Psoas muscle (tissue), 8 donors: Measurements from ENCODE around the gene TXNRD1. TPM values are rescaled to one million over a fixed set of nuclear protein-coding genes. Genes with fewer than 3 reads are reported as not detected.

ENCODE experiments used
- ATAC-seq, 4 donors: fragments of 200-7000 bp; cut with Tn5 transposase; one replicate each; pipeline ENCODE4 v1.9.1; 2020; ENCODE audit warnings: moderate library complexity in 3 of 4, mild to moderate bottlenecking in 2 of 4
- DNase-seq, 2 donors: peaks; one replicate each; pipeline ENCODE4 v3.0.0-alpha.2; 2020
- H3K27ac ChIP-seq: fragments of 200-600 bp; one replicate; pipeline ENCODE4 v1.8.0; 2022
- H3K27me3 ChIP-seq, 3 donors: fragments of 200-600 bp in 1 of 3; one replicate each; pipeline versions ENCODE4 v1.6.1 to v1.8.0; 2013 to 2022; ENCODE audit warnings: low read length in 2 of 3, mild to moderate bottlenecking in 2 of 3, moderate library complexity in 1 of 3; ENCODE audit not compliant: insufficient read depth in 3 of 3
- H3K36me3 ChIP-seq, 2 donors: fragments of 200-600 bp in 1 of 2; one replicate each; pipeline versions ENCODE4 v1.6.1 to v1.8.0; 2013 to 2022; ENCODE audit warnings: low read depth in 1 of 2, mild to moderate bottlenecking in 1 of 2, moderate library complexity in 1 of 2; ENCODE audit not compliant: insufficient read depth in 1 of 2
- H3K4me1 ChIP-seq: fragments of 200-600 bp; one replicate; pipeline ENCODE4 v1.8.0; 2022
- H3K4me3 ChIP-seq: fragments of 200-600 bp; one replicate; pipeline ENCODE4 v1.8.0; 2022; ENCODE audit warnings: mild to moderate bottlenecking
- H3K9me3 ChIP-seq: fragments of 200-600 bp; one replicate; pipeline ENCODE4 v1.8.0; 2022
- CTCF ChIP-seq: fragments of 200-600 bp; IDR thresholded peaks from one replicate; pipeline ENCODE4 v1.8.0; 2022; ENCODE audit warnings: antibody characterized with exemption
- WGBS, 3 donors: extraction: QIAGEN DNeasy Blood & Tissue Kit; methylation state at CpG; one replicate each; pipeline versions ENCODE4 v1.1.6 to v1.1.7; 2013; 5-methylcytosine and 5-hydroxymethylcytosine counted together
- intact Hi-C, 2 donors: fragments of 100-400 bp; cut with DNase I; formaldehyde crosslinking; loops; one replicate each; pipeline versions ENCODE4 v1.11.0 to v1.14.2; 2022
- polyA plus RNA-seq, 3 donors: library from polyadenylated mRNA; stranded (reverse); fragments of 200-250 nt; gene quantifications; one replicate each; pipeline ENCODE4 v1.2.3, GENCODE V29; 2013
- total RNA-seq, 4 donors: library from RNA; stranded (reverse); fragmentation: NEBNext Ultra II Directional in 2 of 4; extraction: Animal tissue kit (Norgen Biotek cat#: 25700) in 2 of 4; gene quantifications; one replicate each; pipeline versions ENCODE4 v1.2.1 to v1.2.4, GENCODE V29; 2021 to 2023
- donor health status: healthy with polysubstance abuse.
- donor health status: DM: no; HTN: no; CAD: no; lungs with moderate emphysema.
- donor health status: Bipolar disorder and iron deficiency.
- donor health status: healthy.
- donor health status: DM: yes; HTN: yes; CAD: no.
- donor health status: DM: no; HTN: no; CAD: no.
- donor health status: DM: no; HTN: no; CAD: no.
- donor health status: DM: yes; HTN: yes; CAD: no.

Gene TXNRD1
- total and polyA plus RNA-seq, 7 donors, result 46.0 to 249 (median 110) TPM

DNA sequence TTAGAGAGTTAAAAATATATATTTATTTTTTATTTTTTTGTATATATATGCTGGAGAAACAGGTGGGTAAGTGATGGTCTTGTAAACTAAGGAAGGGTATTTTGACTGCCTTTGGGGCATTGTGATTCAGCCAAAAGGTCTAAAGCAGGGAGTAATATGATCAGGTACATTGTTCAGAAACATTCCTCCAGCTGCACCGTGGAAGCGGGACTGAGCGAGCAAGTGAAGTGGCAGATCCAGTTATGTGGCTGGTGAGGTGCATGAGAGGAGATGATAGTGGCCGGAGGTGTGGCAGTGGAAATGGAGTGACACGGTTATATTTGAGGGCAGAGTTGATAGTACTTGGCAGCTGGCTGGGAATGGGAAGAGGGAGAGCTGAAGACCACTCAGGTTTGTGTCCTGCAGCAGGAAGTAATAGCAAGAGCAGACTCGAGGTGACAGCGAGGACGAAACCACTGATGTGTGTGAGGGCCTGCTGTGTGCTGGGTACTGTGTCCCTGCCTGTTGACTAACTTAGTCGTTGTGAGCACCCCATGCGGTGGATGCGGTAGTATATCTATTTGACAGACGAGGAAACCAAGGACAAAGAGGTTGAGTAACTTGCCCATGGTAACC is 127.2 kb downstream of the TXNRD1 start:
- WGBS, 3 donors, result 78 to 83% (median 78%) methylated on average over 12 of the region's 12 CpGs
- H3K36me3 ChIP-seq, result peaks cover 10 to 96% of the 10 kb centered on the region in 2 donors
- H3K9me3 ChIP-seq, result no peaks in the 10 kb centered on the region
- ATAC-seq (no peak), DNase-seq (no peak)
- no peak overlapping the region for H3K27ac ChIP-seq
- TF ChIP-seq CTCF, result no peak
- H3K4me1 ChIP-seq, result peaks cover 60% of the 10 kb centered on the region
- intact Hi-C loops, result loop anchor here in 1 of 2 donors (5.0 kb wide), 1 partner anchor 35 kb away; no protein-coding TSS in a partner anchor
- H3K4me3 ChIP-seq, result no peak overlapping the region
- H3K27me3 ChIP-seq, result no peaks in the 10 kb centered on the region

- Histone ChIP-seq H3K9me3 (no peaks in the 10 kb centered on the region), H3K27ac (peak overlapping the region; percentile 38), H3K4me1 (peaks cover 68% of the 10 kb centered on the region), H3K4me3 (no peak overlapping the region), H3K36me3 (peaks cover 14 to 96% of the 10 kb centered on the region in 2 donors), H3K27me3 (no peaks in the 10 kb centered on the region)
- TF ChIP-seq CTCF, result no peak
- ATAC-seq (no peak), DNase-seq (no peak)
- intact Hi-C loops, result loop anchor here in 1 of 2 donors (5.0 kb wide), 1 partner anchor 37 kb away; no protein-coding TSS in a partner anchor
- 51 to 70% (median 57%) methylated on average over 2 of the region's 2 CpGs for WGBS, 3 donors
These were observed 129.1 kb downstream of the TXNRD1 start for GRCh38 chr12:104344682-104345081.

DNA sequence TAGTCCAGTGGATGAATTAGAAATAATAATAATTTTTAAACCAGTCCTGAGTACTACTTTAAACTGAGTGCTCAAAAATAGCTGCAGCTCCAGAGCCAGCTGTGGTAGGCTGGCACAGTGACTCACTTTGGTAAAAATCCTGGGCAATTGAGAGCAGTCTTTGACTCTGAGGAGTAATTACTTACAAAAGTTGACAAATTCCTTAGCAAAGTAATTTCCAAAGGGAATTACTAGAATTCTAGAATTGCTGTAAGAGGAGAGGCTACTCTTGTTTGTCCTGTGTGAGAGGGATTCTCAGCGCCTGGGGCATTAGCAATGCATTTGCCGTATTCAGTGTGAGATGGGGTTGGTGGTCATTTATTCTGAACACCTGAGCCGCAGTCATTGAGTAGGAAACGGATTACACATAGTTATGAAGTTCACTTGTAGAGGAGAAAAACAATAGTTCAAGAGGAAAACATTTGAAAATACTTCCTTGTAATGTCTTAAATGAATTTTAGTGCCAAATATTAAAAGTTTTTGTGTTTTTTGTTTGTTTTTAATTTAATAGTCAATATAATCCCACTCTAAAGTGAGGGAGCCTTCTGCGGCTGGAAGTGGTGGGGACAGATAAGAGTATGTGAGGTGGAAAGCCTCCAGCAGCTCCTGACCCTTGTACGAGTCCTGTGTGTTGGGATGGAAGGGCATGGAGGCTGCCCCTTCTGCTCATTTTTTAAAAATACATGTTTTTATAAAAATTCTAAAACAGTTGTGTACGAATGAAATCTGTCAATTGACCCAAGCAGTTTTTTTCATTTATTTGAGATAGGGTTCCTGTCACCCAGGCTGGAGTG is 129.9 kb downstream of the TXNRD1 start:
- Histone ChIP-seq H3K9me3 (no peaks in the 10 kb centered on the region), H3K4me1 (peaks cover 68% of the 10 kb centered on the region), H3K27me3 (no peaks in the 10 kb centered on the region), H3K36me3 (peaks cover 15 to 96% of the 10 kb centered on the region in 2 donors), H3K27ac (no peak overlapping the region), H3K4me3 (no peak overlapping the region)
- WGBS, 3 donors, result 89 to 93% (median 90%) methylated on average over 7 of the region's 7 CpGs
- ATAC-seq, result peak in 2 of 4 donors; percentile 65 to 68
- intact Hi-C loops, result no loop called here
- no peak for DNase-seq
- TF ChIP-seq CTCF, result no peak

DNA sequence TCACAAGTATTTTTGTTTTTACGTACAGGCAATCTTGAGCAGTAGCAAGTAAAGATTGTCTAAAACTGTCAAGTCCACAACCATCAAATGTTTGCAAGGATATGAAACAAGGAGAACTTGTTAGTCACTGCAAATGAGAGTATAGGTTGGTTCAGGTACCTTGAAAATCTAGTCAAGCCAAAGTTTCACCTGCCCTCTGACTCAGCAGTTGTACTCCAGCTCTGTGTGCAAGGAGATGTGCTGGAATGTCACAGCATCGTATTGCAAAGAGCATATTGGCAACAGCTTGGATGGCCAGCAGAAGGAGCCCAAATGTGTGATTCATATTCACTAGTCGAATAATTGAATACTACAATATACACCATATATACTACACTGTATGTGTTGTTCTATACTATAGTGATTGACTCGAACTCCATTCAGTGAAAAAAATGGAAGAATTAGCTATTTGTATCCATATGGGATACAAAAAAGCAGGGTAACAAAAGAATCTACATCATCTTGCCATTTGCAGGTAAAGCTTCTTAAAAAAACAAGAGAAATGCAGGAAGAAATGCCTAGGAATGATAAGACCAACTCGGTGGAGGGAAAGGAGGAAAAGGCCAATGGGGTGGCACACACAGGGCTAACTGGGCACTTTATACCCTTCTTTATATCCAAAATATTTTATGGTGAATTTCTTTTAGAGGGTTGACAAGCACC is 131.9 kb downstream of the TXNRD1 start:
- WGBS, 3 donors, result 61 to 69% (median 66%) methylated on average over 5 of the region's 5 CpGs

More for the DNA sequence above, 131.9 kb downstream of the TXNRD1 start:
- peaks cover 56% of the 10 kb centered on the region for H3K4me1 ChIP-seq
- TF ChIP-seq CTCF, result no peak
- intact Hi-C loops, result no loop called here
- H3K36me3 ChIP-seq, result peaks cover 13 to 95% of the 10 kb centered on the region in 2 donors
- no peak overlapping the region for H3K4me3 ChIP-seq
- no peaks in the 10 kb centered on the region for H3K9me3 ChIP-seq
- peak; percentile 76 to 87 (median 82) for ATAC-seq
- peak overlapping the region; percentile 33 for H3K27ac ChIP-seq
- DNase-seq, result no peak
- H3K27me3 ChIP-seq, result no peaks in the 10 kb centered on the region
